ENCODE data around the gene FYTTD1.

GRCh38 chr3:197789309-197789708 lies 39.6 kb downstream of the FYTTD1 start:
- no peak for TF ChIP-seq EZH2phosphoT487 (IDR thresholded peaks at IDR 0.05; ENCODE audit: borderline replicate concordance)
- TF ChIP-seq CTCF (conservative IDR thresholded peaks at IDR 0.05; ENCODE audit: low read length) = no peak

Data from Loucy (cell line).